Fibroblast of lung (primary cell): Measurements from ENCODE around the gene ELOVL5. TPM values are rescaled to one million over a fixed set of nuclear protein-coding genes. Genes with fewer than 3 reads are reported as not detected.

Experiments
- DNase-seq, 2 donors: peaks; one replicate each; pipeline versions ENCODE4 v3.0.0 to v3.0.0-alpha.2; 2010; ENCODE audit warnings: low read depth in 2 of 2
- H2AFZ ChIP-seq: 2 replicates; pipeline ENCODE4 v1.5.1; 2012; ENCODE audit warnings: low read length, control low read depth, inconsistent platforms
- H3K27ac ChIP-seq: 2 replicates; pipeline ENCODE4 v1.5.1; 2011; ENCODE audit warnings: low read length, control low read depth; ENCODE audit not compliant: insufficient read depth
- H3K27me3 ChIP-seq: 2 replicates; pipeline ENCODE4 v1.5.1; 2011; ENCODE audit warnings: mild to moderate bottlenecking, low read length; ENCODE audit not compliant: control insufficient read depth, insufficient read depth
- H3K36me3 ChIP-seq: 2 replicates; pipeline ENCODE4 v1.5.1; 2011; ENCODE audit warnings: low read length; ENCODE audit not compliant: control insufficient read depth, insufficient read depth
- H3K4me1 ChIP-seq: 2 replicates; pipeline ENCODE4 v1.5.1; 2011; ENCODE audit warnings: low read length; ENCODE audit not compliant: control insufficient read depth, insufficient read depth; ENCODE audit errors: extremely low read depth
- H3K4me2 ChIP-seq: 2 replicates; pipeline ENCODE4 v1.5.1; 2011; ENCODE audit warnings: low read length, control low read depth; ENCODE audit not compliant: insufficient read depth; ENCODE audit errors: extremely low read depth
- H3K4me3 ChIP-seq, 4 experiments: fragments of 200-600 bp in 1 of 4; sonication (generic) in 1 of 4; replicated peaks in 1 of 4; 2 replicates each; pipeline ENCODE4 v1.5.1; 2011 to 2016; ENCODE audit warnings: low read length in 4 of 4, low read depth in 3 of 4, mild to moderate bottlenecking in 3 of 4, control low read depth in 2 of 4, inconsistent platforms in 1 of 4, mixed read lengths in 1 of 4; ENCODE audit not compliant: insufficient read depth in 1 of 4; ENCODE audit errors: control extremely low read depth in 1 of 4
- H3K79me2 ChIP-seq: 2 replicates; pipeline ENCODE4 v1.5.1; 2012; ENCODE audit warnings: mild to moderate bottlenecking, low read length, inconsistent platforms; ENCODE audit not compliant: control insufficient read depth, insufficient read depth
- H3K9ac ChIP-seq: 2 replicates; pipeline ENCODE4 v1.5.1; 2011; ENCODE audit warnings: mild to moderate bottlenecking, low read length, control low read depth; ENCODE audit not compliant: insufficient read depth
- H3K9me3 ChIP-seq: 2 replicates; pipeline ENCODE4 v1.5.1; 2012; ENCODE audit warnings: low read depth, low read length; ENCODE audit not compliant: control insufficient read depth, insufficient read depth
- H4K20me1 ChIP-seq: 2 replicates; pipeline ENCODE4 v1.5.1; 2011; ENCODE audit warnings: low read length; ENCODE audit not compliant: control insufficient read depth, insufficient read depth; ENCODE audit errors: extremely low read depth
- CTCF ChIP-seq, 2 donors: IDR thresholded peaks in 1 of 2; conservative IDR thresholded peaks in 1 of 2; 1 replicate in 1 of 2; 2 replicates in 1 of 2; pipeline ENCODE4 v1.5.1; 2011 to 2012; ENCODE audit warnings: low read length in 2 of 2, control low read depth in 1 of 2, inconsistent platforms in 1 of 2, low read depth in 1 of 2, mild to moderate bottlenecking in 1 of 2
- EZH2 ChIP-seq: IDR thresholded peaks from 2 replicates; pipeline ENCODE4 v1.5.1; 2012; ENCODE audit warnings: low read length, control low read depth, mild to moderate bottlenecking; ENCODE audit errors: missing control alignments
- polyA plus RNA-seq, 2 donors: library from polyadenylated mRNA; depleted of rRNA in 1 of 2; stranded (reverse) in 1 of 2; unstranded in 1 of 2; fragments of >200 nt; gene quantifications; 2 replicates each; pipeline ENCODE4 v1.2.1, GENCODE V29; 2011 to 2012; ENCODE audit warnings: missing spikeins in 1 of 2
- total RNA-seq: library from RNA; depleted of rRNA; stranded (reverse); fragments of >200 nt; gene quantifications from 2 replicates; pipeline ENCODE4 v1.2.1, GENCODE V29; 2014

ELOVL5 gene
- total and polyA plus RNA-seq, 2 donors (not counting 1 experiment from before 2014, with no cell fraction given), result 67.7 to 96.7 TPM

GRCh38 chr6:53269827-53270226, 78.9 kb downstream of the ELOVL5 start:
- Histone ChIP-seq H3K4me3 (no peak overlapping the region), H3K36me3 (peaks cover 9% of the 10 kb centered on the region)
- DNase-seq, result no peak

GRCh38 chr6:53268858-53269608, 79.7 kb downstream of the ELOVL5 start:
- Histone ChIP-seq H3K4me2 (no peak overlapping the region), H3K36me3 (peaks cover 9% of the 10 kb centered on the region)

More at GRCh38 chr6:53269827-53270226, 78.9 kb downstream of the ELOVL5 start:
- H3K4me1 ChIP-seq, result no peaks in the 10 kb centered on the region
- no peak overlapping the region for H3K27ac ChIP-seq
- TF ChIP-seq EZH2 (no peak), CTCF (conservative IDR thresholded peaks at IDR 0.05 in 1 of 2, IDR thresholded peaks at IDR 0.05 in 1 of 2; ENCODE audit: low read depth in 1 of 2, low read length in 2 of 2) (no peak)
- H3K27me3 ChIP-seq, result no peaks in the 10 kb centered on the region
- H3K9ac ChIP-seq, result no peak overlapping the region
- H3K9me3 ChIP-seq, result no peaks in the 10 kb centered on the region
- no peak overlapping the region for H3K4me2 ChIP-seq
- H3K79me2 ChIP-seq, result no peaks in the 10 kb centered on the region
- no peaks in the 10 kb centered on the region for H4K20me1 ChIP-seq
- no peak overlapping the region for H2AFZ ChIP-seq

More at GRCh38 chr6:53268858-53269608, 79.7 kb downstream of the ELOVL5 start:
- Histone ChIP-seq H3K79me2 (no peaks in the 10 kb centered on the region), H4K20me1 (no peaks in the 10 kb centered on the region), H3K9me3 (no peaks in the 10 kb centered on the region), H3K9ac (no peak overlapping the region), H3K4me1 (no peaks in the 10 kb centered on the region), H3K27me3 (no peaks in the 10 kb centered on the region), H3K27ac (no peak overlapping the region), H2AFZ (no peak overlapping the region), H3K4me3 (no peak overlapping the region)
- no peak for TF ChIP-seq CTCF (conservative IDR thresholded peaks at IDR 0.05 in 1 of 2, IDR thresholded peaks at IDR 0.05 in 1 of 2; ENCODE audit: low read depth in 1 of 2, low read length in 2 of 2)
- no peak for TF ChIP-seq EZH2
- DNase-seq, result no peak
